HEK293 (cell line): ENCODE data around the gene KIF4A.

Experiments used
- AEBP2 ChIP-seq: fragments of 450-650 bp; formaldehyde crosslinking; IDR thresholded peaks from 2 replicates; pipeline ENCODE4 v1.5.1; 2016; ENCODE audit warnings: missing biosample characterization, missing genetic modification characterization, borderline replicate concordance
- EGR2 ChIP-seq: fragments of 450-650 bp; formaldehyde crosslinking; IDR thresholded peaks from 2 replicates; pipeline ENCODE4 v1.5.1; 2016; ENCODE audit warnings: low read depth, missing biosample characterization, missing genetic modification characterization
- FEZF1 ChIP-seq: fragments of 450-650 bp; formaldehyde crosslinking; IDR thresholded peaks from 2 replicates; pipeline ENCODE4 v1.5.1; 2016; ENCODE audit warnings: missing biosample characterization, missing genetic modification characterization
- GLI2 ChIP-seq: fragments of 450-650 bp; formaldehyde crosslinking; IDR thresholded peaks from 2 replicates; pipeline ENCODE4; 2017; ENCODE audit warnings: missing biosample characterization, missing genetic modification characterization, low read depth, borderline replicate concordance
- HOXD13 ChIP-seq: sonication (generic); formaldehyde crosslinking; IDR thresholded peaks from 2 replicates; pipeline ENCODE4 v1.8.0; 2022; ENCODE audit warnings: missing genetic modification reagents, borderline replicate concordance
- IKZF3 ChIP-seq: fragments of 450-650 bp; IDR thresholded peaks from 2 replicates; pipeline ENCODE4 v1.5.0; 2018; ENCODE audit warnings: missing biosample characterization, mild to moderate bottlenecking, missing genetic modification characterization, moderate library complexity
- KLF1 ChIP-seq: fragments of 450-650 bp; formaldehyde crosslinking; IDR thresholded peaks from 2 replicates; pipeline ENCODE4 v1.5.1; 2016; ENCODE audit warnings: missing biosample characterization, missing genetic modification characterization
- OSR2 ChIP-seq: fragments of 450-650 bp; formaldehyde crosslinking; IDR thresholded peaks from 2 replicates; pipeline ENCODE4 v1.5.1; 2016; ENCODE audit warnings: missing biosample characterization, missing genetic modification characterization
- PRDM1 ChIP-seq: fragments of 450-650 bp; formaldehyde crosslinking; IDR thresholded peaks from 2 replicates; pipeline ENCODE4; 2016; ENCODE audit warnings: missing biosample characterization, missing genetic modification characterization
- ZBTB11 ChIP-seq: fragments of 450-650 bp; formaldehyde crosslinking; conservative IDR thresholded peaks from 2 replicates; pipeline ENCODE4 v1.5.1; 2016; ENCODE audit warnings: low read depth, missing biosample characterization, missing genetic modification characterization
- ZNF10 ChIP-seq: fragments of 450-650 bp; formaldehyde crosslinking; IDR thresholded peaks from 2 replicates; pipeline ENCODE4 v1.5.1; 2017; ENCODE audit warnings: missing biosample characterization, missing genetic modification characterization
- ZNF138 ChIP-seq: fragments of 450-650 bp; formaldehyde crosslinking; IDR thresholded peaks from 2 replicates; pipeline ENCODE4 v1.5.1; 2016; ENCODE audit warnings: missing biosample characterization, missing genetic modification characterization, borderline replicate concordance
- ZNF140 ChIP-seq: fragments of 450-650 bp; formaldehyde crosslinking; IDR thresholded peaks from 2 replicates; pipeline ENCODE4 v1.5.1; 2016; ENCODE audit warnings: missing biosample characterization, missing genetic modification characterization
- ZNF175 ChIP-seq: fragments of 450-650 bp; formaldehyde crosslinking; IDR thresholded peaks from 2 replicates; pipeline ENCODE4 v1.5.1; 2016; ENCODE audit warnings: missing biosample characterization, missing genetic modification characterization
- ZNF214 ChIP-seq: fragments of 450-650 bp; formaldehyde crosslinking; IDR thresholded peaks from 2 replicates; pipeline ENCODE4 v1.5.1; 2017; ENCODE audit warnings: missing biosample characterization, mild to moderate bottlenecking, missing genetic modification characterization, borderline replicate concordance
- ZNF248 ChIP-seq: fragments of 450-650 bp; formaldehyde crosslinking; IDR thresholded peaks from 2 replicates; pipeline ENCODE4 v1.5.1; 2017; ENCODE audit warnings: missing biosample characterization, missing genetic modification characterization
- ZNF341 ChIP-seq: fragments of 450-650 bp; formaldehyde crosslinking; IDR thresholded peaks from 2 replicates; pipeline ENCODE4; 2016; ENCODE audit warnings: low read depth, missing biosample characterization, missing genetic modification characterization
- ZNF416 ChIP-seq: fragments of 450-650 bp; formaldehyde crosslinking; IDR thresholded peaks from 2 replicates; pipeline ENCODE4 v1.5.1; 2016; ENCODE audit warnings: missing biosample characterization, missing genetic modification characterization
- ZNF423 ChIP-seq: fragments of 450-650 bp; formaldehyde crosslinking; IDR thresholded peaks from 2 replicates; pipeline ENCODE4 v1.5.1; 2016; ENCODE audit warnings: missing biosample characterization, missing genetic modification characterization
- ZNF433 ChIP-seq: fragments of 450-650 bp; formaldehyde crosslinking; IDR thresholded peaks from 2 replicates; pipeline ENCODE4 v1.5.1; 2016; ENCODE audit warnings: missing biosample characterization, missing genetic modification characterization, low read depth
- ZNF513 ChIP-seq: fragments of 450-650 bp; IDR thresholded peaks from 2 replicates; pipeline ENCODE4 v1.5.1; 2018; ENCODE audit warnings: missing biosample characterization, missing genetic modification characterization
- ZNF548 ChIP-seq: fragments of 450-650 bp; formaldehyde crosslinking; IDR thresholded peaks from 2 replicates; pipeline ENCODE4 v1.5.1; 2016; ENCODE audit warnings: missing biosample characterization, missing genetic modification characterization
- ZNF560 ChIP-seq: fragments of 450-650 bp; formaldehyde crosslinking; IDR thresholded peaks from 2 replicates; pipeline ENCODE4 v1.5.1; 2017; ENCODE audit warnings: missing biosample characterization, missing genetic modification characterization, borderline replicate concordance
- ZNF580 ChIP-seq: fragments of 450-650 bp; formaldehyde crosslinking; IDR thresholded peaks from 2 replicates; pipeline ENCODE4 v1.5.1; 2016; ENCODE audit warnings: missing biosample characterization, missing genetic modification characterization
- ZNF585B ChIP-seq: fragments of 450-650 bp; formaldehyde crosslinking; IDR thresholded peaks from 2 replicates; pipeline ENCODE4 v1.5.1; 2016; ENCODE audit warnings: missing biosample characterization, missing genetic modification characterization
- ZNF596 ChIP-seq: fragments of 450-650 bp; IDR thresholded peaks from 2 replicates; pipeline ENCODE4 v1.5.0; 2018; ENCODE audit warnings: missing biosample characterization, mild to moderate bottlenecking, missing genetic modification characterization, moderate library complexity
- ZNF600 ChIP-seq: fragments of 450-650 bp; formaldehyde crosslinking; IDR thresholded peaks from 2 replicates; pipeline ENCODE4 v1.5.1; 2016; ENCODE audit warnings: missing biosample characterization, missing genetic modification characterization
- ZNF639 ChIP-seq: fragments of 450-650 bp; formaldehyde crosslinking; IDR thresholded peaks from 2 replicates; pipeline ENCODE4 v1.5.1; 2016; ENCODE audit warnings: missing biosample characterization, missing genetic modification characterization
- ZNF664 ChIP-seq: fragments of 450-650 bp; formaldehyde crosslinking; IDR thresholded peaks from 2 replicates; pipeline ENCODE4 v1.5.1; 2016; ENCODE audit warnings: missing biosample characterization, missing genetic modification characterization
- ZNF76 ChIP-seq: fragments of 450-650 bp; formaldehyde crosslinking; IDR thresholded peaks from 2 replicates; pipeline ENCODE4; 2016; ENCODE audit warnings: low read depth, missing biosample characterization, missing genetic modification characterization, borderline replicate concordance
- ZNF776 ChIP-seq: fragments of 450-650 bp; formaldehyde crosslinking; IDR thresholded peaks from 2 replicates; pipeline ENCODE4 v1.5.0; 2017; ENCODE audit warnings: missing biosample characterization, missing genetic modification characterization, borderline replicate concordance

KIF4A gene

GRCh38 chrX:70455366-70456202 is 165.7 kb downstream of the KIF4A start (continued):
- no peak for TF ChIP-seq ZNF639
- TF ChIP-seq EGR2 (tag by site-specific recombination): no peak
- TF ChIP-seq ZNF248 (tag by site-specific recombination): no peak
- no peak for TF ChIP-seq ZNF140 (tag by site-specific recombination)
- no peak for TF ChIP-seq AEBP2 (tag by site-specific recombination)
- no peak for TF ChIP-seq ZNF548
- peak; percentile 98 for TF ChIP-seq ZNF341 (tag by site-specific recombination)
- no peak for TF ChIP-seq ZNF513 (tag by site-specific recombination)
- TF ChIP-seq FEZF1: no peak
- TF ChIP-seq ZNF423 (tag by site-specific recombination): no peak
- no peak for TF ChIP-seq ZNF776 (tag by site-specific recombination)
- TF ChIP-seq ZNF600 (tag by site-specific recombination): 0 out of 2 replicates have a peak, but pooled peaks have one; percentile 11
- peak; percentile 67; the same call in 1 of the 2 replicates for TF ChIP-seq ZNF76 (tag by site-specific recombination)
- TF ChIP-seq ZNF214 (tag by site-specific recombination): no peak
- TF ChIP-seq ZNF585B (tag by site-specific recombination): no peak
- no peak for TF ChIP-seq ZNF416 (tag by site-specific recombination)
- TF ChIP-seq ZNF138: no peak
- TF ChIP-seq HOXD13 (CRISPR knock-in tag): no peak
- TF ChIP-seq ZNF596 (tag by site-specific recombination): 0 out of 2 replicates have a peak, but pooled peaks have one; percentile 55
- no peak for TF ChIP-seq GLI2 (tag by site-specific recombination)
- TF ChIP-seq OSR2: no peak
- TF ChIP-seq ZNF175 (tag by site-specific recombination): no peak
- TF ChIP-seq IKZF3 (tag by site-specific recombination): no peak
- no peak for TF ChIP-seq ZNF580 (tag by site-specific recombination)
- no peak for TF ChIP-seq ZNF433 (tag by site-specific recombination)
- peak; percentile 65; the same call in 1 of the 2 replicates for TF ChIP-seq PRDM1 (tag by site-specific recombination)
- TF ChIP-seq ZNF560: no peak
- no peak for TF ChIP-seq KLF1
- no peak for TF ChIP-seq ZNF664 (tag by site-specific recombination)
- TF ChIP-seq ZNF10 (tag by site-specific recombination): no peak
- 0 out of 2 replicates have a peak, but pooled peaks have one; percentile 10 for TF ChIP-seq ZBTB11 (tag by site-specific recombination)
